Measurements from ENCODE around the gene DIRAS2.

GRCh38 chr9:90629991-90630390 is 12.6 kb downstream of the DIRAS2 start:
- TF ChIP-seq POLR2A (IDR thresholded peaks at IDR 0.05; ENCODE audit: low read depth, low read length) (no peak), TAF1 (IDR thresholded peaks at IDR 0.05; ENCODE audit: low read depth, low read length) (no peak), POLR2AphosphoS5 (IDR thresholded peaks at IDR 0.05; ENCODE audit: low read depth, low read length) (no peak), SPI1 (IDR thresholded peaks at IDR 0.05; ENCODE audit: low read depth, low read length) (no peak), PAX5 (IDR thresholded peaks at IDR 0.05; ENCODE audit: insufficient read depth, low read length, severe bottlenecking) (no peak)

Measured in GM12891 (cell line).